Mesendoderm (in vitro differentiated cells): ENCODE measurements around the gene PSME3.
"Not testable (repeated sequence)": the region's sequence is repeated elsewhere in the genome, so short reads cannot be mapped to it uniquely, and the experiment has no call there.

ENCODE experiments used
- DNase-seq: peaks from one replicate; pipeline ENCODE4 v3.0.0; 2013
- H2AK5ac ChIP-seq: 2 replicates; pipeline ENCODE4 v1.6.1; 2013; ENCODE audit warnings: low read length, inconsistent platforms
- H2BK120ac ChIP-seq: 2 replicates; pipeline ENCODE4 v1.6.1; 2013; ENCODE audit warnings: low read depth, mild to moderate bottlenecking, low read length, moderate library complexity, mixed read lengths
- H2BK15ac ChIP-seq: replicated peaks from 2 replicates; pipeline ENCODE4 v1.6.1; 2013; ENCODE audit warnings: low read depth, mild to moderate bottlenecking, moderate library complexity
- H2BK5ac ChIP-seq: 2 replicates; pipeline ENCODE4 v1.6.1; 2013; ENCODE audit warnings: low read length, inconsistent platforms
- H3K18ac ChIP-seq: 2 replicates; pipeline ENCODE4 v1.6.1; 2013; ENCODE audit warnings: mild to moderate bottlenecking, low read length, mixed read lengths
- H3K23ac ChIP-seq: one replicate; pipeline ENCODE4 v1.6.1; 2013; ENCODE audit warnings: low read length
- H3K27ac ChIP-seq: 2 replicates; pipeline ENCODE4 v1.5.1; 2013; ENCODE audit warnings: low read depth, mild to moderate bottlenecking, inconsistent platforms, low read length, moderate library complexity
- H3K27me3 ChIP-seq: 2 replicates; pipeline ENCODE4 v1.6.1; 2013; ENCODE audit warnings: low read length, control low read depth, mild to moderate bottlenecking, inconsistent platforms; ENCODE audit not compliant: insufficient read depth, poor library complexity
- H3K36me3 ChIP-seq: 2 replicates; pipeline ENCODE4 v1.6.1; 2013; ENCODE audit warnings: low read length, inconsistent platforms; ENCODE audit not compliant: control insufficient read depth, insufficient read depth
- H3K4ac ChIP-seq: one replicate; pipeline ENCODE4 v1.6.1; 2013; ENCODE audit warnings: low read depth, mild to moderate bottlenecking, low read length, moderate library complexity
- H3K4me1 ChIP-seq: 2 replicates; pipeline ENCODE4 v1.6.1; 2013; ENCODE audit warnings: low read depth, low read length, inconsistent platforms; ENCODE audit not compliant: control insufficient read depth
- H3K4me2 ChIP-seq: 2 replicates; pipeline ENCODE4 v1.6.1; 2013; ENCODE audit warnings: low read length
- H3K4me3 ChIP-seq: 2 replicates; pipeline ENCODE4 v1.5.1; 2013; ENCODE audit warnings: mild to moderate bottlenecking, low read length
- H3K56ac ChIP-seq: one replicate; pipeline ENCODE4 v1.6.1; 2013; ENCODE audit warnings: low read length
- H3K79me1 ChIP-seq: 2 replicates; pipeline ENCODE4 v1.6.1; 2013; ENCODE audit warnings: low read length, inconsistent platforms
- H3K79me2 ChIP-seq: 2 replicates; pipeline ENCODE4 v1.6.1; 2013; ENCODE audit warnings: mild to moderate bottlenecking, low read length; ENCODE audit not compliant: control insufficient read depth, insufficient read depth
- H3K9ac ChIP-seq: 2 replicates; pipeline ENCODE4 v1.6.1; 2013; ENCODE audit warnings: low read length, inconsistent platforms
- H4K5ac ChIP-seq: one replicate; pipeline ENCODE4 v1.6.1; 2013; ENCODE audit warnings: low read length
- H4K8ac ChIP-seq: one replicate; pipeline ENCODE4 v1.6.1; 2013; ENCODE audit warnings: low read depth, mild to moderate bottlenecking, control low read depth, low read length, moderate library complexity
- WGBS: extraction: QIAGEN DNeasy Blood & Tissue Kit; methylation state at CpG from one replicate; pipeline ENCODE4 v1.1.7; 2013; ENCODE audit warnings: low lambda C conversion rate, missing lambda C conversion rate; ENCODE audit not compliant: insufficient coverage; ENCODE audit errors: extremely low coverage; 5-methylcytosine and 5-hydroxymethylcytosine counted together

Gene PSME3

GRCh38 chr17:42873932-42874695 is 40.9 kb downstream of the PSME3 start:
- H3K23ac ChIP-seq, H3K36me3 ChIP-seq, H3K27ac ChIP-seq, H3K79me2 ChIP-seq, H3K27me3 ChIP-seq, H4K8ac ChIP-seq, H2BK5ac ChIP-seq, H3K4ac ChIP-seq, H3K4me2 ChIP-seq, H4K5ac ChIP-seq, H3K4me3 ChIP-seq, H3K9ac ChIP-seq, H3K79me1 ChIP-seq, H3K56ac ChIP-seq, H2BK15ac ChIP-seq, H3K4me1 ChIP-seq, H2AK5ac ChIP-seq, DNase-seq, H3K18ac ChIP-seq, H2BK120ac ChIP-seq: not testable (repeated sequence)
- WGBS: no CpG with 5 or more reads among the region's 12 CpGs

GRCh38 chr17:42877037-42877436 is 43.8 kb downstream of the PSME3 start:
- Histone ChIP-seq H3K79me2 (no peaks in the 10 kb centered on the region), H3K18ac (no peak overlapping the region), H3K79me1 (no peaks in the 10 kb centered on the region), H3K4me1 (no peaks in the 10 kb centered on the region), H3K9ac (no peak overlapping the region), H3K23ac (no peak overlapping the region), H3K4ac (no peak overlapping the region), H3K27me3 (no peaks in the 10 kb centered on the region), H2BK15ac (no peak overlapping the region), H3K56ac (no peak overlapping the region), H4K8ac (no peak overlapping the region), H3K4me2 (no peak overlapping the region), H2AK5ac (no peak overlapping the region), H2BK5ac (no peak overlapping the region), H4K5ac (no peak overlapping the region), H2BK120ac (no peak overlapping the region), H3K36me3 (no peaks in the 10 kb centered on the region), H3K27ac (no peak overlapping the region), H3K4me3 (no peak overlapping the region)
- no peak for DNase-seq
- WGBS: no CpG with 5 or more reads among the region's 10 CpGs

DNA sequence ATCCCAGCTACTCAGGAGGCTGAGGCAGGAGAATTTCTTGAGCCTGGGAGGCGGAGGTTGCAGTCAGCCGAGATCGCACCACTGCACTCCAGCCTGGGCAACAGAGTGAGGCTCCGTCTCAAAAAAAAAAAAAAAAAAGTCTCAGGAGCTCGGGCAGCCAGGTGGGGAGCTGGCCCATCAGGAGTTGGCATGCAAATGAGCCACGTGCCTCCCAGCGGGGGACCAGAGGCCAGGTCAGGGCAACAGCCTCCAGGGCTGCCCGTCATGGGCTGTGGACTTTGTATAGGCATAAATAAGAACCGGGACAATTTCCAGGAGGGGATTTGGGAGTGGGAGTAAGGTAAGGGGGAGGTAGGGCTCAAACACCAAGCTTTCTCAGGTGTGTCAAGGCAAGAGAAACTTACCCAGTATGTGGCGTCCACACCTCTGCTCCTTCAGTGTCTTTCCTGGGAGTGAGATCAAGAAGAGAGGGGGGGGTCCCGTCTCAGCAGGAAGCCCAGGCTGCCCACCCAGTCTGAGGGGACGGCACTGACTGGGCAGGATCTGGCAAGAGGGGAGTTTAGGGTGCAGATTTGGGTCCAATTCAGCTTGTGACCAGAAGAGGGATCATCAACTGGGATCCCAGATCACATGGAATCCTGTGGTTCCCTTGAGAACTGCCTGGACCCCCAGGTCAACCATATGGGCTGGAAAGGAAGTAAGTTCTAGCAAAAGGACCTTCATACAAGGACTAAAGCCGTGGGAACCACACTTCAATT is 45.1 kb downstream of the PSME3 start:
- WGBS: no CpG with 5 or more reads among the region's 13 CpGs
- Histone ChIP-seq H3K79me2 (no peaks in the 10 kb centered on the region), H3K9ac (no peak overlapping the region), H2BK15ac (no peak overlapping the region), H3K27me3 (no peaks in the 10 kb centered on the region), H3K79me1 (no peaks in the 10 kb centered on the region), H4K8ac (no peak overlapping the region), H3K23ac (no peak overlapping the region), H3K27ac (no peak overlapping the region), H2BK120ac (no peak overlapping the region), H4K5ac (no peak overlapping the region), H3K4me3 (no peak overlapping the region), H2AK5ac (no peak overlapping the region), H3K18ac (no peak overlapping the region), H3K4me2 (no peak overlapping the region), H3K4me1 (no peaks in the 10 kb centered on the region), H2BK5ac (no peak overlapping the region), H3K56ac (no peak overlapping the region), H3K4ac (no peak overlapping the region), H3K36me3 (no peaks in the 10 kb centered on the region)
- DNase-seq: peak; percentile 78

DNA sequence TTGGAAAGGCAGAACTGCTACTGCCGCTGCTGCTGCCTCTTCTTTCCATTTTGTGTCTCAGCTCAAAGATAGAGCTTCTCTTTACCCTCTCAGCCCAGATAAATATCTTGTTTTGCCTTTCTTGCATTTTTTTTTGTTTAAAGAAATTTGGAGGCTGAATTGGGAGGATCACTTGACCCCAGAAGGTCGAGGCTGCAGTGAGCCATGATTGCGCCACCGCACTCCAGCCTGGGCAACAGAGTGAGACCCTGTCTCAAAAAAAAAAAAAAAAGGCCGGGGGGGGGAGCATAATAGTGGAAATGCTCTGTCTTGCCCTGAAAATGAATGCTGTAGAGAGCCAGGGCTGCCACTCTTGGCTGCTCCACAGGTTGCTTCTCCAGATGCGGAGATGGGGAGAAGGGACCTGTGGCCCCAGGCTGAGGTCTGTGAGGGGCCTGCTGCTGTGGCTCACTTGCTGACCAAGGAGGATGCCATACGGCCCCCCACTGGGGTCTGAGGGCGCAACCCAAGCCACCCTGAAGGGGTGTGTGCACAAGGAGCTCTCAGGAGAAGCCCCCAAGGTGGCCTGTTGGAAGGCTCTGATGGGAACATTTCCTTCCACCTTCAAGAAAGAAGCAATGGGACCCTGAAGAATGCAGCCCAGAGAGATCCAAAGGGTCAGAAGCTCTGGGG is 45.9 kb downstream of the PSME3 start:
- DNase-seq: no peak
- no peak overlapping the region for H3K9ac ChIP-seq
- no peaks in the 10 kb centered on the region for H3K27me3 ChIP-seq
- no peaks in the 10 kb centered on the region for H3K36me3 ChIP-seq
- H3K79me2 ChIP-seq: no peaks in the 10 kb centered on the region
- H3K4ac ChIP-seq: no peak overlapping the region
- WGBS: no CpG with 5 or more reads among the region's 8 CpGs
- no peak overlapping the region for H3K4me2 ChIP-seq
- H3K27ac ChIP-seq: no peak overlapping the region
- no peak overlapping the region for H2BK120ac ChIP-seq
- H2AK5ac ChIP-seq: no peak overlapping the region
- no peak overlapping the region for H3K23ac ChIP-seq
- H4K8ac ChIP-seq: no peak overlapping the region
- no peak overlapping the region for H3K18ac ChIP-seq
- H4K5ac ChIP-seq: no peak overlapping the region
- no peaks in the 10 kb centered on the region for H3K4me1 ChIP-seq
- H3K79me1 ChIP-seq: no peaks in the 10 kb centered on the region
- no peak overlapping the region for H3K56ac ChIP-seq
- no peak overlapping the region for H2BK5ac ChIP-seq
- no peak overlapping the region for H3K4me3 ChIP-seq
- H2BK15ac ChIP-seq: no peak overlapping the region

- no CpG with 5 or more reads among the region's 6 CpGs for WGBS
Observed at GRCh38 chr17:42879596-42879985, 46.4 kb downstream of the PSME3 start.

More at GRCh38 chr17:42879596-42879985, 46.4 kb downstream of the PSME3 start:
- Histone ChIP-seq H3K23ac (no peak overlapping the region), H4K5ac (no peak overlapping the region), H3K4me3 (no peak overlapping the region), H3K4ac (no peak overlapping the region), H3K9ac (no peak overlapping the region), H2BK120ac (no peak overlapping the region), H3K4me1 (no peaks in the 10 kb centered on the region), H3K27me3 (no peaks in the 10 kb centered on the region), H2BK5ac (no peak overlapping the region), H3K4me2 (no peak overlapping the region), H3K27ac (no peak overlapping the region), H3K18ac (no peak overlapping the region), H3K79me1 (no peaks in the 10 kb centered on the region), H3K79me2 (no peaks in the 10 kb centered on the region), H3K56ac (no peak overlapping the region), H2AK5ac (no peak overlapping the region), H3K36me3 (no peaks in the 10 kb centered on the region), H2BK15ac (no peak overlapping the region), H4K8ac (no peak overlapping the region)
- no peak for DNase-seq
